HepG2 (cell line): ENCODE measurements around the gene RPS8. TPM values are rescaled to one million over a fixed set of nuclear protein-coding genes. Genes with fewer than 3 reads are reported as not detected.

Source experiments
- ARNT ChIP-seq: fragments of 450-650 bp; IDR thresholded peaks from 2 replicates; pipeline ENCODE4 v1.6.1; 2017
- CC2D1A ChIP-seq: sonication (generic); formaldehyde crosslinking; IDR thresholded peaks from 2 replicates; pipeline ENCODE4 v1.8.1; 2023; ENCODE audit warnings: mild to moderate bottlenecking, missing genetic modification reagents
- GATA4 ChIP-seq: sonication (generic); IDR thresholded peaks from 2 replicates; pipeline ENCODE4 v1.6.1; 2016; ENCODE audit warnings: antibody characterized with exemption, low read depth, borderline replicate concordance
- GATAD1 ChIP-seq: IDR thresholded peaks from 2 replicates; pipeline ENCODE4 v1.6.1; 2016; ENCODE audit warnings: missing genetic modification reagents, missing compliant biosample characterization
- GPN1 ChIP-seq: sonication (generic); formaldehyde crosslinking; IDR thresholded peaks from 2 replicates; pipeline ENCODE4 v1.5.1; 2020; ENCODE audit warnings: missing genetic modification reagents, borderline replicate concordance
- JUND ChIP-seq: sonication (generic); formaldehyde crosslinking; IDR thresholded peaks from 2 replicates; pipeline ENCODE4 v1.8.0; 2022; ENCODE audit warnings: mild to moderate bottlenecking, missing genetic modification reagents
- KDM4B ChIP-seq: sonication (generic); formaldehyde crosslinking; IDR thresholded peaks from 2 replicates; pipeline ENCODE4 v1.4.0; 2020; ENCODE audit warnings: missing genetic modification reagents
- KLF6 ChIP-seq: IDR thresholded peaks from 2 replicates; pipeline ENCODE4 v1.8.0; 2016; ENCODE audit warnings: missing biosample characterization, missing genetic modification reagents
- MAF1 ChIP-seq: sonication (generic); formaldehyde crosslinking; IDR thresholded peaks from 2 replicates; pipeline ENCODE4 v1.5.0; 2020; ENCODE audit warnings: missing genetic modification reagents, borderline replicate concordance
- MAFF ChIP-seq: IDR thresholded peaks from 2 replicates; pipeline ENCODE4 v1.6.1; 2011; ENCODE audit warnings: low read depth, low read length, improper control_type of control experiment
- MED1 ChIP-seq: sonication (generic); formaldehyde crosslinking; IDR thresholded peaks from 2 replicates; pipeline ENCODE4 v1.4.0; 2020; ENCODE audit warnings: missing genetic modification reagents
- MIER3 ChIP-seq: IDR thresholded peaks from 2 replicates; pipeline ENCODE4 v1.6.1; 2016; ENCODE audit warnings: missing compliant biosample characterization, borderline replicate concordance
- NFE2 ChIP-seq: sonication (generic); formaldehyde crosslinking; IDR thresholded peaks from 2 replicates; pipeline ENCODE4 v1.4.0; 2020; ENCODE audit warnings: missing genetic modification reagents
- RFX3 ChIP-seq: IDR thresholded peaks from 2 replicates; pipeline ENCODE4 v1.6.1; 2016; ENCODE audit warnings: missing biosample characterization, missing genetic modification reagents
- RORA ChIP-seq: sonication (generic); formaldehyde crosslinking; IDR thresholded peaks from 2 replicates; pipeline ENCODE4 v1.5.0; 2020; ENCODE audit warnings: mild to moderate bottlenecking, missing genetic modification reagents, moderate library complexity
- SCMH1 ChIP-seq: sonication (generic); formaldehyde crosslinking; IDR thresholded peaks from 2 replicates; pipeline ENCODE4 v1.9.0; 2021; ENCODE audit warnings: missing genetic modification reagents, mild to moderate bottlenecking, borderline replicate concordance
- SETDB1 ChIP-seq: sonication (generic); formaldehyde crosslinking; IDR thresholded peaks from 2 replicates; pipeline ENCODE4 v1.5.1; 2020; ENCODE audit warnings: missing genetic modification reagents, mild to moderate bottlenecking, borderline replicate concordance
- TOPORS ChIP-seq: sonication (generic); formaldehyde crosslinking; IDR thresholded peaks from 2 replicates; pipeline ENCODE4 v1.8.0; 2023; ENCODE audit warnings: mild to moderate bottlenecking, missing genetic modification reagents
- ZBTB20 ChIP-seq: sonication (generic); formaldehyde crosslinking; IDR thresholded peaks from 2 replicates; pipeline ENCODE4 v1.8.1; 2023; ENCODE audit warnings: missing genetic modification reagents, low read depth, mild to moderate bottlenecking, borderline replicate concordance
- ZNF230 ChIP-seq: sonication (generic); formaldehyde crosslinking; IDR thresholded peaks from 2 replicates; pipeline ENCODE4 v1.4.0; 2020; ENCODE audit warnings: mild to moderate bottlenecking, missing genetic modification reagents
- ZNF317 ChIP-seq: sonication (generic); formaldehyde crosslinking; IDR thresholded peaks from 2 replicates; pipeline ENCODE4 v1.5.0; 2020; ENCODE audit warnings: mild to moderate bottlenecking, missing genetic modification reagents
- ZNF335 ChIP-seq: sonication (generic); formaldehyde crosslinking; IDR thresholded peaks from 2 replicates; pipeline ENCODE4 v1.4.0; 2020; ENCODE audit warnings: missing genetic modification reagents
- ZNF431 ChIP-seq: sonication (generic); formaldehyde crosslinking; IDR thresholded peaks from 2 replicates; pipeline ENCODE4 v1.9.0; 2022; ENCODE audit warnings: missing genetic modification reagents, low read depth, mild to moderate bottlenecking, borderline replicate concordance
- ZSCAN12 ChIP-seq: sonication (generic); formaldehyde crosslinking; IDR thresholded peaks from 2 replicates; pipeline ENCODE4 v1.9.0; 2021; ENCODE audit warnings: mild to moderate bottlenecking, missing genetic modification reagents
- polyA plus RNA-seq, 8 experiments: library from polyadenylated mRNA; depleted of rRNA in 3 of 8; stranded (reverse) in 7 of 8; unstranded in 1 of 8; fragments of >200 nt; fragmentation: Illumina TruSeq in 4 of 8; extraction: Trizol in 4 of 8; gene quantifications; 2 replicates each; pipeline versions ENCODE4 v1.2.1 to v1.2.3, GENCODE V29; 2011 to 2016; ENCODE audit warnings: low read depth in 4 of 8, missing spikeins in 1 of 8, mixed read lengths in 1 of 8; ENCODE audit not compliant: insufficient read depth in 1 of 8
- total RNA-seq, 5 experiments: library from RNA; depleted of rRNA; stranded (reverse); fragments of >200 nt; fragmentation: Illumina TruSeq; extraction: Trizol; gene quantifications; 2 replicates each; pipeline ENCODE4 v1.2.3, GENCODE V29; 2016; ENCODE audit warnings: low read depth in 1 of 5
- TF ChIP-seq, protein P1 (sequence below): sonication (generic); formaldehyde crosslinking; IDR thresholded peaks from 2 replicates; pipeline ENCODE4 v1.5.1; 2020; ENCODE audit warnings: missing genetic modification reagents, mild to moderate bottlenecking, borderline replicate concordance
- TF ChIP-seq, protein P2 (sequence below): IDR thresholded peaks from 2 replicates; pipeline ENCODE4 v1.6.1; 2016
- TF ChIP-seq, protein P3 (sequence below): sonication (generic); formaldehyde crosslinking; IDR thresholded peaks from 2 replicates; pipeline ENCODE4 v1.8.0; 2022; ENCODE audit warnings: low read depth, missing genetic modification reagents
- TF ChIP-seq, protein P4 (sequence below): sonication (generic); formaldehyde crosslinking; IDR thresholded peaks from 2 replicates; pipeline ENCODE4 v1.5.1; 2020; ENCODE audit warnings: mild to moderate bottlenecking, missing genetic modification reagents, borderline replicate concordance

RPS8 gene
- total and polyA plus RNA-seq, 2 of the 13 experiments (the other 11 are each of a cell fraction or from before 2014, with no cell fraction given), result 2,628 to 2,822 TPM

DNA sequence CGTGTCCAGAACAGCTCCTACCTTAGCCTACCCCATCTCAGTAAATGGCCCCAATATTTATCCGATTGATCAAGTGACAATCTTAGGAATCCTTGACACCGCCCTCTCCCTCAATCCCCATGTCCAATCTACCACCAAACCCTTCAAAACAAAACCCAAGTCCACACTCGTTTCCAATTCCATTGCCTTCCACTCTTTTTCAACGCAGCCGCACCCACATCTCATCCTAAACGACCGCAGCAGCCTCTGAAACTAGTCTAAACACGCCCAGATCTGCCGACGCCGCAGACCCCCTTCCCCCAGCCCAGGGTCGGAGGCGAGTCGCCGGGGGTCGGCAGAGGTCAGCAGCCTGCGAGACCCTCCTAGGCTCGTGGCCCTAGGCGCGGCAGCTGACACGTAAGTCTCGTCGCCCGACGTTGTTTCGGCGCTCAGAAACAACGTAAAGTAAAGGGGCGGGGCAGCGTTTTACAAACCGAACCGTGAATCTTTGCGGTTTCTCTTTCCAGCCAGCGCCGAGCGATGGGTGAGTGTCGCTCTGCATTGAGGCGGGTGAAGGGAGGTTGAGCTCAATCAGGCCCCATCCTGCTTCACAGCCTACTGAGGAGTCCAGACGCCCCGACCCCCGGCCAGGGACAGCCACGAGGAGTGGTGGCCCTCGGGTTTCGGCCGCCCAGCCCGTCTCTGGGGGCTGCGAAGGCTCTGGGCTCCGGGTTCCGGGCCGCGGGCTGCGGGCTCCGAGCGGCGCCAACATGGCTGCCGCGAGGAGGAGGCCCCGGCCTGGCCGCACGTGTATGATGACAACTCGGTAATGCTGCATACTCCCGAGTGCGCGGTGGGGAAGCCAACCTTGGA is at the start of gene RPS8 (continued):
- peak; percentile 78; the same call in 1 of the 2 replicates for TF ChIP-seq ZNF317
- TF ChIP-seq ZNF230, result peak; percentile 86; the same call in 1 of the 2 replicates
- TF ChIP-seq TOPORS (CRISPR knock-in tag), result no peak
- TF ChIP-seq CC2D1A, result no peak
- TF ChIP-seq, protein P1, sequence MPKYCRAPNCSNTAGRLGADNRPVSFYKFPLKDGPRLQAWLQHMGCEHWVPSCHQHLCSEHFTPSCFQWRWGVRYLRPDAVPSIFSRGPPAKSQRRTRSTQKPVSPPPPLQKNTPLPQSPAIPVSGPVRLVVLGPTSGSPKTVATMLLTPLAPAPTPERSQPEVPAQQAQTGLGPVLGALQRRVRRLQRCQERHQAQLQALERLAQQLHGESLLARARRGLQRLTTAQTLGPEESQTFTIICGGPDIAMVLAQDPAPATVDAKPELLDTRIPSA (CRISPR knock-in tag), result no peak
- TF ChIP-seq KLF6 (CRISPR knock-in tag), result peak; percentile 90
- no peak; the same call in 1 of the 2 replicates for TF ChIP-seq KDM4B (CRISPR knock-in tag)
- TF ChIP-seq, protein P2, sequence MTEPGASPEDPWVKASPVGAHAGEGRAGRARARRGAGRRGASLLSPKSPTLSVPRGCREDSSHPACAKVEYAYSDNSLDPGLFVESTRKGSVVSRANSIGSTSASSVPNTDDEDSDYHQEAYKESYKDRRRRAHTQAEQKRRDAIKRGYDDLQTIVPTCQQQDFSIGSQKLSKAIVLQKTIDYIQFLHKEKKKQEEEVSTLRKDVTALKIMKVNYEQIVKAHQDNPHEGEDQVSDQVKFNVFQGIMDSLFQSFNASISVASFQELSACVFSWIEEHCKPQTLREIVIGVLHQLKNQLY (CRISPR knock-in tag), result no peak
- TF ChIP-seq GPN1 (CRISPR knock-in tag), result peak; percentile 78; the same call in 1 of the 2 replicates
- TF ChIP-seq GATAD1 (CRISPR knock-in tag), result peak; percentile 97
- no peak for TF ChIP-seq NFE2
- TF ChIP-seq, protein P3, sequence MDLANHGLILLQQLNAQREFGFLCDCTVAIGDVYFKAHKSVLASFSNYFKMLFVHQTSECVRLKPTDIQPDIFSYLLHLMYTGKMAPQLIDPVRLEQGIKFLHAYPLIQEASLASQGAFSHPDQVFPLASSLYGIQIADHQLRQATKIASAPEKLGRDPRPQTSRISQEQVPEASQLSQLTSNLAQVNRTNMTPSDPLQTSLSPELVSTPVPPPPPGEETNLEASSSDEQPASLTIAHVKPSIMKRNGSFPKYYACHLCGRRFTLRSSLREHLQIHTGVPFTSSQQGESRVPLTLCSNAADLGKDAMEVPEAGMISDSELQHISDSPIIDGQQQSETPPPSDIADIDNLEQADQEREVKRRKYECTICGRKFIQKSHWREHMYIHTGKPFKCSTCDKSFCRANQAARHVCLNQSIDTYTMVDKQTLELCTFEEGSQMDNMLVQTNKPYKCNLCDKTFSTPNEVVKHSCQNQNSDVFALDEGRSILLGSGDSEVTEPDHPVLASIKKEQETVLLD (CRISPR knock-in tag), result no peak
- no peak for TF ChIP-seq ZNF431
- TF ChIP-seq MAFF, result no peak
- 0 out of 2 replicates have a peak, but pooled peaks have one; percentile 77 for TF ChIP-seq ARNT
- no peak for TF ChIP-seq RORA (CRISPR knock-in tag)
- no peak for TF ChIP-seq SCMH1 (CRISPR knock-in tag)
- peak; percentile 79 for TF ChIP-seq ZNF335
- peak; percentile 68; the same call in 1 of the 2 replicates for TF ChIP-seq ZSCAN12 (CRISPR knock-in tag)
- TF ChIP-seq SETDB1, result no peak
- TF ChIP-seq MED1 (CRISPR knock-in tag), result peak; percentile 90
- no peak; the same call in none of the 2 replicates for TF ChIP-seq MAF1
- peak; percentile 89 for TF ChIP-seq GATA4
- no peak for TF ChIP-seq RFX3 (CRISPR knock-in tag)
- no peak for TF ChIP-seq MIER3 (CRISPR knock-in tag)
- TF ChIP-seq, protein P4, sequence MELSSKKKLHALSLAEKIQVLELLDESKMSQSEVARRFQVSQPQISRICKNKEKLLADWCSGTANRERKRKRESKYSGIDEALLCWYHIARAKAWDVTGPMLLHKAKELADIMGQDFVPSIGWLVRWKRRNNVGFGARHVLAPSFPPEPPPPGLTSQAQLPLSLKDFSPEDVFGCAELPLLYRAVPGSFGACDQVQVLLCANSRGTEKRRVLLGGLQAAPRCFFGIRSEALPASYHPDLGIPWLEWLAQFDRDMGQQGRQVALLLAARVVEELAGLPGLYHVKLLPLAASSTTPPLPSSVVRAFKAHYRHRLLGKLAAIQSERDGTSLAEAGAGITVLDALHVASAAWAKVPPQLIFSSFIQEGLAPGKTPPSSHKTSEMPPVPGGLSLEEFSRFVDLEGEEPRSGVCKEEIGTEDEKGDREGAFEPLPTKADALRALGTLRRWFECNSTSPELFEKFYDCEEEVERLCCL (CRISPR knock-in tag), result peak; percentile 36; the same call in 1 of the 2 replicates
- peak; percentile 15; the same call in 1 of the 2 replicates for TF ChIP-seq JUND
- TF ChIP-seq ZBTB20 (CRISPR knock-in tag), result peak; percentile 83
